ENCODE measurements around the gene RHOA. TPM values are rescaled to one million over a fixed set of nuclear protein-coding genes. Genes with fewer than 3 reads are reported as not detected.

Gene RHOA
- total and polyA plus RNA-seq, 2 of the 13 experiments (the other 11 are each of a cell fraction or from before 2014, with no cell fraction given) = 131 to 177 TPM

DNA sequence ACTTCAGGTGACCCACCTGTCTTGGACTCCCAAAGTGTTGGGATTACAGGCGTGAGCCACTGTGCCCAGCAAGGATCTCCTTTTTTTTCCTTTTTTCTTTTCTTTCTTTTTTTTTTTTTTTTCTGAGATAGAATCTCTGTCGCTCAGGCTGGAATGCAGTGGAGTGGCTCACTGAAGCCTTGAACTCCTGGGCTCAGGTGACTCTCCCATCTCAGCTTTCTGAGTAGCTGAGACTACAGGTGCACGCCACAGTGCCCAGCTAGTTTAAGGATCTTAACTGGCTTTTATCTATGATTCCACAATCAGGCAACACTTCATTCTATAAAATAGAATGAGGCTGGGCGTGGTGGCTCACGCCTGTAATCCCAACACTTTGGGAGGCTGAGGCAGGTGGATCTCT is 33.6 kb upstream of the RHOA start:
- no peak overlapping the region for H3K4me3 ChIP-seq (replicated peaks in 1 of 3; ENCODE audit: insufficient read depth in 1 of 3, low read depth in 2 of 3, low read length in 3 of 3)
- no peak overlapping the region for H2AFZ ChIP-seq (ENCODE audit: low read length)
- no peaks in the 10 kb centered on the region for H3K36me3 ChIP-seq (replicated peaks in 1 of 2; ENCODE audit: control insufficient read depth in 1 of 2, insufficient read depth in 2 of 2, low read length in 2 of 2)
- no peak overlapping the region for H3K4me2 ChIP-seq (ENCODE audit: low read depth, low read length)
- H3K9ac ChIP-seq (ENCODE audit: insufficient read depth, low read depth, low read length) = no peak overlapping the region
- no peaks in the 10 kb centered on the region for H3K9me3 ChIP-seq (ENCODE audit: low read length)
- ATAC-seq (no peak), DNase-seq (ENCODE audit: low spot score) (no peak), FAIRE-seq (no peak)
- POLR2A ChIA-PET = interaction anchor here (1.4 to 2.0 kb wide), 3 partner anchors 16 to 95 kb away, joined by 3 to 8 read pairs (median 8); partner anchors contain the start of genes AMT and NICN1
- no peak overlapping the region for H3K27ac ChIP-seq (ENCODE audit: extremely low read length, insufficient read depth, low read length)
- H3K79me2 ChIP-seq (ENCODE audit: insufficient read depth, low read length) = no peaks in the 10 kb centered on the region
- H3K4me1 ChIP-seq (ENCODE audit: insufficient read depth, low read length) = peaks cover 31% of the 10 kb centered on the region
- CTCF ChIA-PET (ENCODE audit: low intra/inter-chr PET ratio, low total read pairs) = no interaction called here
- WGBS (ENCODE audit: low lambda C conversion rate) = 71% methylated on average over 5 of the region's 5 CpGs
- TF ChIP-seq, protein P1, sequence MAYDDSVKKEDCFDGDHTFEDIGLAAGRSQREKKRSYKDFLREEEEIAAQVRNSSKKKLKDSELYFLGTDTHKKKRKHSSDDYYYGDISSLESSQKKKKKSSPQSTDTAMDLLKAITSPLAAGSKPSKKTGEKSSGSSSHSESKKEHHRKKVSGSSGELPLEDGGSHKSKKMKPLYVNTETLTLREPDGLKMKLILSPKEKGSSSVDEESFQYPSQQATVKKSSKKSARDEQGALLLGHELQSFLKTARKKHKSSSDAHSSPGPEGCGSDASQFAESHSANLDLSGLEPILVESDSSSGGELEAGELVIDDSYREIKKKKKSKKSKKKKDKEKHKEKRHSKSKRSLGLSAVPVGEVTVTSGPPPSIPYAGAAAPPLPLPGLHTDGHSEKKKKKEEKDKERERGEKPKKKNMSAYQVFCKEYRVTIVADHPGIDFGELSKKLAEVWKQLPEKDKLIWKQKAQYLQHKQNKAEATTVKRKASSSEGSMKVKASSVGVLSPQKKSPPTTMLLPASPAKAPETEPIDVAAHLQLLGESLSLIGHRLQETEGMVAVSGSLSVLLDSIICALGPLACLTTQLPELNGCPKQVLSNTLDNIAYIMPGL (CRISPR knock-in tag; IDR thresholded peaks at IDR 0.05; ENCODE audit: borderline replicate concordance in 1 of 2, low read depth in 1 of 2) = no peak
- TF ChIP-seq HOXA7 (CRISPR knock-in tag; IDR thresholded peaks at IDR 0.05) (no peak), ZNF138 (CRISPR knock-in tag; IDR thresholded peaks at IDR 0.05; ENCODE audit: low read depth) (no peak), FOXK2 (IDR thresholded peaks at IDR 0.05) (no peak), TMF1 (CRISPR knock-in tag; IDR thresholded peaks at IDR 0.05; ENCODE audit: low read depth) (no peak), SALL1 (CRISPR knock-in tag; IDR thresholded peaks at IDR 0.05) (no peak), ZFP1 (CRISPR knock-in tag; IDR thresholded peaks at IDR 0.05) (no peak), ZNF850 (CRISPR knock-in tag; conservative IDR thresholded peaks at IDR 0.05) (no peak)
- TF ChIP-seq, protein P2, sequence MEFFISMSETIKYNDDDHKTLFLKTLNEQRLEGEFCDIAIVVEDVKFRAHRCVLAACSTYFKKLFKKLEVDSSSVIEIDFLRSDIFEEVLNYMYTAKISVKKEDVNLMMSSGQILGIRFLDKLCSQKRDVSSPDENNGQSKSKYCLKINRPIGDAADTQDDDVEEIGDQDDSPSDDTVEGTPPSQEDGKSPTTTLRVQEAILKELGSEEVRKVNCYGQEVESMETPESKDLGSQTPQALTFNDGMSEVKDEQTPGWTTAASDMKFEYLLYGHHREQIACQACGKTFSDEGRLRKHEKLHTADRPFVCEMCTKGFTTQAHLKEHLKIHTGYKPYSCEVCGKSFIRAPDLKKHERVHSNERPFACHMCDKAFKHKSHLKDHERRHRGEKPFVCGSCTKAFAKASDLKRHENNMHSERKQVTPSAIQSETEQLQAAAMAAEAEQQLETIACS (CRISPR knock-in tag; IDR thresholded peaks at IDR 0.05) = no peak
- TF ChIP-seq, protein P3, sequence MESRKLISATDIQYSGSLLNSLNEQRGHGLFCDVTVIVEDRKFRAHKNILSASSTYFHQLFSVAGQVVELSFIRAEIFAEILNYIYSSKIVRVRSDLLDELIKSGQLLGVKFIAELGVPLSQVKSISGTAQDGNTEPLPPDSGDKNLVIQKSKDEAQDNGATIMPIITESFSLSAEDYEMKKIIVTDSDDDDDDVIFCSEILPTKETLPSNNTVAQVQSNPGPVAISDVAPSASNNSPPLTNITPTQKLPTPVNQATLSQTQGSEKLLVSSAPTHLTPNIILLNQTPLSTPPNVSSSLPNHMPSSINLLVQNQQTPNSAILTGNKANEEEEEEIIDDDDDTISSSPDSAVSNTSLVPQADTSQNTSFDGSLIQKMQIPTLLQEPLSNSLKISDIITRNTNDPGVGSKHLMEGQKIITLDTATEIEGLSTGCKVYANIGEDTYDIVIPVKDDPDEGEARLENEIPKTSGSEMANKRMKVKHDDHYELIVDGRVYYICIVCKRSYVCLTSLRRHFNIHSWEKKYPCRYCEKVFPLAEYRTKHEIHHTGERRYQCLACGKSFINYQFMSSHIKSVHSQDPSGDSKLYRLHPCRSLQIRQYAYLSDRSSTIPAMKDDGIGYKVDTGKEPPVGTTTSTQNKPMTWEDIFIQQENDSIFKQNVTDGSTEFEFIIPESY (CRISPR knock-in tag; IDR thresholded peaks at IDR 0.05) = no peak
- no peaks in the 10 kb centered on the region for H4K20me1 ChIP-seq (ENCODE audit: insufficient read depth, low read length)
- no TSS peak for BruUV-seq (replicated peaks)
- in situ Hi-C loops (cut with HindIII; ENCODE audit: extremely low pct_ligation_motif_present, low pct_unique_long_range_greater_than_20kb) = loop anchor here (25.0 kb wide), 2 partner anchors 108 to 283 kb away; partner anchors contain the start of genes CCDC71, KLHDC8B and USP4
- intact Hi-C loops (cut with micrococcal nuclease; ENCODE audit: unreplicated experiment) = no loop called here
- H3K27me3 ChIP-seq (ENCODE audit: control insufficient read depth in 1 of 2, insufficient read depth in 2 of 2, low read length in 2 of 2) = no peaks in the 10 kb centered on the region
